Skeletal muscle satellite cell (primary cell): Measurements from ENCODE around the gene SRSF10. TPM values are rescaled to one million over a fixed set of nuclear protein-coding genes. Genes with fewer than 3 reads are reported as not detected.
"Not testable (repeated sequence)": the region's sequence is repeated elsewhere in the genome, so short reads cannot be mapped to it uniquely, and the experiment has no call there.

ENCODE experiments used
- H3K27me3 ChIP-seq: 2 replicates; pipeline ENCODE4 v1.7.0; 2013; ENCODE audit warnings: low read length; ENCODE audit not compliant: control insufficient read depth, insufficient read depth
- H3K36me3 ChIP-seq: 2 replicates; pipeline ENCODE4 v1.7.0; 2013; ENCODE audit warnings: mild to moderate bottlenecking, control low read depth, low read length; ENCODE audit not compliant: insufficient read depth
- H3K4me1 ChIP-seq: 2 replicates; pipeline ENCODE4 v1.7.0; 2013; ENCODE audit warnings: low read length; ENCODE audit not compliant: control insufficient read depth, insufficient read depth
- H3K4me2 ChIP-seq: 2 replicates; pipeline ENCODE4 v1.7.0; 2013; ENCODE audit warnings: mild to moderate bottlenecking, low read length
- H3K4me3 ChIP-seq: 2 replicates; pipeline ENCODE4 v1.7.0; 2013; ENCODE audit warnings: low read length
- H3K9ac ChIP-seq: 2 replicates; pipeline ENCODE4 v1.7.0; 2013; ENCODE audit warnings: mild to moderate bottlenecking, low read depth, low read length, moderate library complexity
- H3K9me3 ChIP-seq: replicated peaks from 2 replicates; pipeline ENCODE4 v1.7.0; 2013; ENCODE audit warnings: mild to moderate bottlenecking, control low read depth, low read length
- total RNA-seq: library from RNA; depleted of rRNA; stranded (reverse); fragments of >200 nt; gene quantifications from 2 replicates; pipeline ENCODE4 v1.2.3, GENCODE V29; 2012; rRNA removed

Gene SRSF10
- total RNA-seq, result 70.6 and 81.6 TPM in 2 replicates

- Histone ChIP-seq H3K9ac (peak within 1 kb of the TSS; percentile 100), H3K4me2 (peak within 1 kb of the TSS; percentile 84), H3K9me3 (no peaks in the 10 kb centered on the region), H3K27me3 (no peaks in the 10 kb centered on the region), H3K36me3 (peaks cover 15% of the 10 kb centered on the region), H3K4me1 (peaks cover 46% of the 10 kb centered on the region), H3K4me3 (peak within 1 kb of the TSS; percentile 97)
These were observed at the start of gene SRSF10 for GRCh38 chr1:23979881-23980727. TSS of gene SRSF10 (minus strand) at chr1:23980327. CDS start at chr1:23980255, 72 bp downstream.

- H3K4me3 ChIP-seq, result no peak overlapping the region
- no peak overlapping the region for H3K9ac ChIP-seq
- H3K27me3 ChIP-seq, result no peaks in the 10 kb centered on the region
- H3K36me3 ChIP-seq, result no peaks in the 10 kb centered on the region
- H3K4me2 ChIP-seq, result no peak overlapping the region
- no peaks in the 10 kb centered on the region for H3K9me3 ChIP-seq
- peaks cover 4% of the 10 kb centered on the region for H3K4me1 ChIP-seq
These were observed 47.8 kb upstream of the SRSF10 start for GRCh38 chr1:24027838-24028468.

GRCh38 chr1:24022581-24023361 lies 42.6 kb upstream of the SRSF10 start:
- Histone ChIP-seq H3K4me2 (peak overlapping the region; percentile 57), H3K27me3 (no peaks in the 10 kb centered on the region), H3K4me3 (peak overlapping the region; percentile 4), H3K36me3 (no peaks in the 10 kb centered on the region), H3K4me1 (peaks cover 39% of the 10 kb centered on the region), H3K9ac (peak overlapping the region; percentile 46), H3K9me3 (no peaks in the 10 kb centered on the region)

GRCh38 chr1:24021403-24022266 lies 41.5 kb upstream of the SRSF10 start:
- Histone ChIP-seq H3K9ac (peak overlapping the region; percentile 46), H3K4me2 (peak overlapping the region; percentile 57), H3K9me3 (no peaks in the 10 kb centered on the region), H3K4me3 (peak overlapping the region; percentile 4), H3K36me3 (no peaks in the 10 kb centered on the region), H3K4me1 (peaks cover 39% of the 10 kb centered on the region), H3K27me3 (no peaks in the 10 kb centered on the region)

DNA sequence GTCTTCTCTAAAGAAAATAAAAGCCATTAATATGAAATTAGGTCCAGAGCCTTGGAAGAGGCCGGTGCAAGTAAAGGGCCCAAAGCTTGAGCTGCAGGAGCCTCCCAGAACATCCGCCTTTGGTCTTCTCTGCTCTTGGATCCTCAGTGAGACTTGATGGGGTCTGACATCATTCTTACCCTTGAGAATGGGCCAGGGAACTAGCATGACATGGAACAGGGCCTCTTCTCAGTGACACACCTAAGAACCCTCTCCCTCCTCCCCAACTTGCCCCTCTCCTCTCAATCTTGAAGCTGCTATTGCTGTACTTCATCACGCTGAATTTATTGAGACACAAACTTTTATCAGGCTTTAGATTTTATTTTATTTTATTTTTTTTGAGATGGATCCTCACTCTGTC lies 40.3 kb upstream of the SRSF10 start:
- H3K9me3 ChIP-seq, result no peaks in the 10 kb centered on the region
- H3K27me3 ChIP-seq, result no peaks in the 10 kb centered on the region
- H3K9ac ChIP-seq, result peak overlapping the region; percentile 62
- H3K4me1 ChIP-seq, result peaks cover 39% of the 10 kb centered on the region
- no peaks in the 10 kb centered on the region for H3K36me3 ChIP-seq
- no peak overlapping the region for H3K4me3 ChIP-seq
- peak overlapping the region; percentile 34 for H3K4me2 ChIP-seq

DNA sequence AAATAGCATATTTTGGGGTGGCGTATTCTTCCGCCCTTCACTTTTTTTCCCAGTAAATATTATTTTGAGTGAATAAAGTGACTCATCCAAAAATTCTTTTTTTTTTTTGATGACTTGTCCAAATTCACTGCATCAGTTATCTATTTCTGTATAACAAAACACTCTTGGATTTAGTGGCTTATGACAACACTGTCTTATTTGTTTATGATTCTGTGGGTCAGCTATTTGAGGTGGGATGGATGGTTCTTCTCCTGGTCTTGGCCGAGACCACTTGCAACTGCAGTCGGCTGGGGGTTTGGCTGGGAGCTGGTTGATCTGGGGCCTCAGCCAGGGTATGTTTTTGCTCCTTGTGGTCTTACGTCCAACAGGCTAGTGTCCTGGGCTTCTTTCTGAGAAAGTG lies 39.9 kb upstream of the SRSF10 start:
- H3K4me3 ChIP-seq, result no peak overlapping the region
- H3K9me3 ChIP-seq, result no peaks in the 10 kb centered on the region
- peak overlapping the region; percentile 79 for H3K9ac ChIP-seq
- no peaks in the 10 kb centered on the region for H3K36me3 ChIP-seq
- H3K4me1 ChIP-seq, result peaks cover 39% of the 10 kb centered on the region
- H3K27me3 ChIP-seq, result no peaks in the 10 kb centered on the region
- H3K4me2 ChIP-seq, result peak overlapping the region; percentile 76

GRCh38 chr1:24018611-24019580 lies 38.8 kb upstream of the SRSF10 start:
- no peaks in the 10 kb centered on the region for H3K27me3 ChIP-seq
- H3K36me3 ChIP-seq, result no peaks in the 10 kb centered on the region
- H3K9ac ChIP-seq, result peak overlapping the region; percentile 79
- H3K4me1 ChIP-seq, result peaks cover 39% of the 10 kb centered on the region
- peak overlapping the region; percentile 76 for H3K4me2 ChIP-seq
- H3K9me3 ChIP-seq, result no peaks in the 10 kb centered on the region
- peak overlapping the region; percentile 57 for H3K4me3 ChIP-seq

GRCh38 chr1:24015221-24016210 lies 35.4 kb upstream of the SRSF10 start:
- Histone ChIP-seq H3K36me3 (no peaks in the 10 kb centered on the region), H3K9ac (no peak overlapping the region), H3K4me3 (no peak overlapping the region), H3K27me3 (no peaks in the 10 kb centered on the region), H3K9me3 (no peaks in the 10 kb centered on the region), H3K4me2 (no peak overlapping the region), H3K4me1 (peaks cover 23% of the 10 kb centered on the region)

- not testable (repeated sequence) for H3K4me3 ChIP-seq, H3K36me3 ChIP-seq, H3K9me3 ChIP-seq, H3K9ac ChIP-seq, H3K4me2 ChIP-seq, H3K27me3 ChIP-seq
- peaks cover 22% of the 10 kb centered on the region for H3K4me1 ChIP-seq
These were observed 32.8 kb upstream of the SRSF10 start for GRCh38 chr1:24012878-24013277.
